Ovary (tissue), 3 donors: ENCODE data around the gene WDR31.

ENCODE experiments used
- POLR2A ChIP-seq: fragments of 450-650 bp; IDR thresholded peaks from one replicate; pipeline ENCODE4 v1.6.1; 2017; ENCODE audit warnings: antibody characterized with exemption, mild to moderate bottlenecking, moderate library complexity
- TF ChIP-seq, protein P1 (sequence below), 3 donors: fragments of 450-650 bp in 2 of 3; fragments of 200-600 bp in 1 of 3; IDR thresholded peaks; one replicate each; pipeline versions ENCODE4 v1.5.1 to v1.8.0; 2016 to 2022; ENCODE audit warnings: antibody characterized with exemption in 3 of 3, mild to moderate bottlenecking in 1 of 3
- donor health status: DM: no; HTN: no; CAD: no.

DNA sequence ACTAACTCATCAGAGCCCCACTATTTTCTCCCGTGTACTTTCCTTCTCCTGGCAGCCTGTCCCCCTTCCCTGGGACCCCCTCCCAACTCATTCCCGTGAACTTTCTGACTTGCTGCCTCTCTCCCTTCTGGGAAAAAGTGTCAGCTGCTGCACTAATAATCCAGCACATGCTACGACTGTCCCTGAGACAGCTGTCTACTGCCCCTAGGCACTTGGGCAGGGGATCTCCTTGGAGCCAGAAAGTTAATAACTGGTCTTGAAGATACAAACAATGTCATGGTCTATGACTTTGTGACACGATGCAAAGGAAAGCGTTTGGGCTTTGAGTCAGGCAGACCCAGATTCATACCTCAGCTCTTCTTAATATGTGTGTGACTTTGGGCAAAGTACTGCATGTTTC lies 26.8 kb downstream of the WDR31 start:
- TF ChIP-seq, protein P1, sequence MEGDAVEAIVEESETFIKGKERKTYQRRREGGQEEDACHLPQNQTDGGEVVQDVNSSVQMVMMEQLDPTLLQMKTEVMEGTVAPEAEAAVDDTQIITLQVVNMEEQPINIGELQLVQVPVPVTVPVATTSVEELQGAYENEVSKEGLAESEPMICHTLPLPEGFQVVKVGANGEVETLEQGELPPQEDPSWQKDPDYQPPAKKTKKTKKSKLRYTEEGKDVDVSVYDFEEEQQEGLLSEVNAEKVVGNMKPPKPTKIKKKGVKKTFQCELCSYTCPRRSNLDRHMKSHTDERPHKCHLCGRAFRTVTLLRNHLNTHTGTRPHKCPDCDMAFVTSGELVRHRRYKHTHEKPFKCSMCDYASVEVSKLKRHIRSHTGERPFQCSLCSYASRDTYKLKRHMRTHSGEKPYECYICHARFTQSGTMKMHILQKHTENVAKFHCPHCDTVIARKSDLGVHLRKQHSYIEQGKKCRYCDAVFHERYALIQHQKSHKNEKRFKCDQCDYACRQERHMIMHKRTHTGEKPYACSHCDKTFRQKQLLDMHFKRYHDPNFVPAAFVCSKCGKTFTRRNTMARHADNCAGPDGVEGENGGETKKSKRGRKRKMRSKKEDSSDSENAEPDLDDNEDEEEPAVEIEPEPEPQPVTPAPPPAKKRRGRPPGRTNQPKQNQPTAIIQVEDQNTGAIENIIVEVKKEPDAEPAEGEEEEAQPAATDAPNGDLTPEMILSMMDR (IDR thresholded peaks at IDR 0.05), result no peak
- no peak for TF ChIP-seq POLR2A
